Activated CD4-positive, alpha-beta memory T cell treated with anti-CD3 and anti-CD28 coated beads, Interleukin-2, amount 10 ng/mL, durations not matched to agents 7 days and 5 days (primary cell): Measurements from ENCODE around the gene IFNGR2. TPM values are rescaled to one million over a fixed set of nuclear protein-coding genes. Genes with fewer than 3 reads are reported as not detected.
"Not testable (repeated sequence)": the region's sequence is repeated elsewhere in the genome, so short reads cannot be mapped to it uniquely, and the experiment has no call there.

Experiments
- CTCF ChIA-PET: fragments of 350-600 bp; sonication (Branson Sonifier 250); formaldehyde crosslinking; loops from one replicate; lab custom pipeline; 2021; ENCODE audit warnings: antibody characterized with exemption, inconsistent platforms; lab: Charles Lee
- POLR2A ChIA-PET: fragments of 350-600 bp; sonication (Branson Sonifier 250); formaldehyde crosslinking; loops from one replicate; lab custom pipeline; 2021; ENCODE audit warnings: antibody characterized with exemption; lab: Charles Lee
- DNase-seq: peaks from one replicate; pipeline ENCODE4 v3.0.0-alpha.2; 2020
- H3K27ac Mint-ChIP-seq: one replicate; pipeline ENCODE4 v1.8.0; 2021; ENCODE audit warnings: mild to moderate bottlenecking, mixed read lengths
- H3K27me3 Mint-ChIP-seq: one replicate; pipeline ENCODE4 v1.8.0; 2021; ENCODE audit warnings: mixed read lengths
- H3K36me3 Mint-ChIP-seq: one replicate; pipeline ENCODE4 v1.8.0; 2021; ENCODE audit warnings: low read depth, mixed read lengths
- H3K4me1 Mint-ChIP-seq: one replicate; pipeline ENCODE4 v1.8.0; 2021; ENCODE audit warnings: mixed read lengths
- H3K4me3 Mint-ChIP-seq: one replicate; pipeline ENCODE4 v1.8.0; 2021; ENCODE audit warnings: mild to moderate bottlenecking, mixed read lengths
- H3K9me3 Mint-ChIP-seq: one replicate; pipeline ENCODE4 v1.8.0; 2021; ENCODE audit warnings: mixed read lengths
- total RNA-seq, 2 experiments: library from RNA; stranded (reverse); gene quantifications; one replicate each; pipeline ENCODE4 v1.2.3, GENCODE V29; 2021

Gene IFNGR2
- total RNA-seq, 2 experiments from 2014 or later, result 4.6 to 4.7 TPM

DNA sequence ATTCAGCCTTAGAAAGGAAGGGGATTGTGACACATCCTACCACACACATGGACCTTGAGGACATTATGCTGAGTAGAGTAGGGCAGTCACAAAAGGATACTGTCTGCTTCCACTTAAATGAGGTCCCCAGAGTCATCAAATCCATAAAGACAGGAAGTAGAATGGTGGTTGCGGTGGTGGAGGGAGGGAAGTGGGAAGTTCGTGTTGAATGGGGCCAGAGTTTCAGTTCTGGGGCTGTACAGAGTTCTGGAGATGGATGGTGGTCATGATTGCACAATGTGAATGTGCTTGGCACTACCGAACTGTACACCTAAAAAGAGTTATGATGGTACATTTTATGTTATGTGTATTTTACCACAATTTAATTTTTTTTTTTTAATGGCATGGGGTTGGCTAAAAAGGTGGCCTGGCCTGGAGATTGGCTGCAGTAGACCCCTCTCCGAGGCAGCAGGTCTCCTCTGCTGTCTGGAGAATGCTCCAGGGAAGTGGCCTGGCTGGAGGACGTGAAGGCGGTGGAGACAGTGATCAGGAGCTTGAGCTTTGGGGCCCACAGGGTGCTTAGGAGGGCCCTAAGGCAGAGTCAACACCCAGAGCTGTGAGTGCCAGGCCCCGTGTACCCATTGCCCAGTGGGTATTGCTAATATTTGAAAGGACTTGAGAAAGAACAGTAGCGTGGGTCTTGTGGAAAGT lies 30.4 kb downstream of the IFNGR2 start:
- DNase-seq, result no peak
- POLR2A ChIA-PET, result interaction anchor here (1.6 kb wide), 1 partner anchor 49 kb away, joined by 7 read pairs; no protein-coding TSS in a partner anchor
- Mint-ChIP-seq H3K27ac (peak overlapping the region; percentile 31), H3K27me3 (no peaks in the 10 kb centered on the region), H3K4me3 (no peak overlapping the region), H3K36me3 (peaks cover 52% of the 10 kb centered on the region), H3K9me3 (no peaks in the 10 kb centered on the region), H3K4me1 (peaks cover 31% of the 10 kb centered on the region)
- CTCF ChIA-PET, result interaction anchor here (1.0 to 2.6 kb wide), 4 partner anchors 12 to 234 kb away, joined by 3 to 15 read pairs (median 9); partner anchors contain the start of gene TMEM50B

DNA sequence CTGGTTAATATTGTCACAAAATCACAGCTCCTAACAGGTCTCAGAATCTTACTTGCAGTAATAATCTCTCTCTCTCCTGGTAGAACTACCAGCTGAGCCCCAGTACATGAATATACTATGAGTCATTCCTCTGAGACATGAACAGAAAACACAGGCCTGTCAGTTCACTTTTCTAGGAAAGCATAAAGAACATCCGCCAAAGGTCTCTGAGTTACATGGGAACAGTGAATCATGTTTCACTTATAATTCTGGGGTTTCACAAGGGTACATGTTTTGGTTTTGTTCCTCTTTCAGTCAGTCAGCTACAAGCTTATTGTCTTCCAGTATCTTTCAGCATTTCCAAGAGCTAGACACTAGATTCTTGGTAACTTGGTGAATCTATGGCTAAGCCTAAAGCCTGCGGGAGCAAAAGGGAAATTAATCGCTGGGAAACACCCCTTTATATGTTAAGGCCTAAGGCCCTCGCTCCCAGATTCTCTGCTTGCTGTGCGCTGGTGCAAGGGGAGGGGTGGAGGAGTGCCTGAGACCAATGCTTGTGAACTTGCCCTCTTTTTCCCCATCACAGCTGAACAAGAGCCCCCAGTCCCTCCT lies 31.7 kb downstream of the IFNGR2 start:
- H3K9me3 Mint-ChIP-seq, result no peaks in the 10 kb centered on the region
- POLR2A ChIA-PET, result interaction anchor here (0.8 to 1.6 kb wide), 11 partner anchors 10 to 231 kb away, joined by 3 to 7 read pairs (median 5); partner anchors contain the start of genes IFNAR1 and TMEM50B
- H3K4me3 Mint-ChIP-seq, result peak overlapping the region; percentile 12
- DNase-seq, result peak; percentile 34
- H3K4me1 Mint-ChIP-seq, result peaks cover 31% of the 10 kb centered on the region
- H3K27me3 Mint-ChIP-seq, result no peaks in the 10 kb centered on the region
- peaks cover 55% of the 10 kb centered on the region for H3K36me3 Mint-ChIP-seq
- CTCF ChIA-PET, result interaction anchor here (1.0 to 2.6 kb wide), 6 partner anchors 11 to 237 kb away, joined by 4 to 15 read pairs (median 5); partner anchors contain the start of gene IFNAR1
- H3K27ac Mint-ChIP-seq, result peak overlapping the region; percentile 74

- Mint-ChIP-seq H3K36me3 (peaks cover 47% of the 10 kb centered on the region), H3K4me3 (no peak overlapping the region), H3K27ac (no peak overlapping the region), H3K27me3 (no peaks in the 10 kb centered on the region), H3K9me3 (no peaks in the 10 kb centered on the region), H3K4me1 (peaks cover 33% of the 10 kb centered on the region)
- DNase-seq, result no peak
- ChIA-PET POLR2A (no interaction called here), CTCF (interaction anchor here (1.1 kb wide), 1 partner anchor 76 kb away, joined by 4 read pairs; no protein-coding TSS in a partner anchor)
Observed at GRCh38 chr21:33437140-33437539, 33.9 kb downstream of the IFNGR2 start.

DNA sequence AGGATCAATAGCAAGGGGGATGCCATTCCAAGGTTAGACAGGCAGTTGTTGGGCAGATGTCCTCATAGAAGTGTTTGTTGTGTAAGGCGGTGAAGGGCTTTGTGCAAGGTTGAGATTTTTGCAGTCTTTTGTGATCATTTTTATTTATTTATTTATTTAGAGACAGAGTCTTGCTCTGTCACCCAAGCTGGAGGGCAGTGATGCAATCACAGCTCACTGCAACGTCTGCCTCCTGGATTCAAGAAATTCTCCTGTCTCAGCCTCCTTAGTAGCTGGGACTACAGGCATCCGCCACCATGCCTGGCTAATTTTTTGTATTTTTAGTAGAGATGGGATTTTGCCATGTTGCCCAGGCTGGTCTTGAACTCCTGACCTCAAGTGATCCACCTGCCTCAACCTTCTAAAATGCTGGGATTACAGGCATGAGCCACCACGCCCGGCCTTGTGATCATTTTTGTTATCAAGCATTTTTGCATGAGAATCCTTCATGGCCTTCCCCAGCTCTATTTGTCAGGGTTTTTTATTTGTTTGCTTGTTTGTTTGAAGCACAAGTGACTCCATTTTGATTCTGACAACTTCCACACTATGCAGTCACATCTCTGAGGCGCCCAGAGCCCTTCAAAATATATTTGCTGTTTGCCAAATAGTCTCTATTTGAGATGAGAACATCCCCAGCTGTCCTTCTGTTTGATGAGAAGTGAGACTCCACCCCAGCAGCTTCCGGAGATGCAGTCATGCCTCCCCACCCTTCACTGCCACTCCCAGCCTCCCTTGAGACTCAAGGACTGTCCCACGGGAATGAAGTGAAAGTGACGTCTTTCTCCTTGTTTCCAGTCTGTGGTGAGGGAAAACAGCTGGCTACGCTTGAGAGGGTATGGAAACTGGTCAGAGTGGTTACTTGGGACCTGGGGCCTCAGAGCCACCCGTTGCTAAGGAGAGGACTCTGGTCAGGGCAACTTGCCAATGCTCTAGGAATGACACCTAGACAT lies 38.6 kb downstream of the IFNGR2 start:
- ChIA-PET POLR2A (no interaction called here), CTCF (interaction anchor here (1.0 to 1.4 kb wide), 3 partner anchors 164 to 245 kb away, joined by 3 to 5 read pairs (median 4); no protein-coding TSS in a partner anchor)
- H3K27me3 Mint-ChIP-seq, result no peaks in the 10 kb centered on the region
- no peak overlapping the region for H3K4me3 Mint-ChIP-seq
- no peak overlapping the region for H3K27ac Mint-ChIP-seq
- H3K36me3 Mint-ChIP-seq, result peaks cover 17% of the 10 kb centered on the region
- no peaks in the 10 kb centered on the region for H3K9me3 Mint-ChIP-seq
- DNase-seq, result no peak
- peaks cover 4% of the 10 kb centered on the region for H3K4me1 Mint-ChIP-seq

DNA sequence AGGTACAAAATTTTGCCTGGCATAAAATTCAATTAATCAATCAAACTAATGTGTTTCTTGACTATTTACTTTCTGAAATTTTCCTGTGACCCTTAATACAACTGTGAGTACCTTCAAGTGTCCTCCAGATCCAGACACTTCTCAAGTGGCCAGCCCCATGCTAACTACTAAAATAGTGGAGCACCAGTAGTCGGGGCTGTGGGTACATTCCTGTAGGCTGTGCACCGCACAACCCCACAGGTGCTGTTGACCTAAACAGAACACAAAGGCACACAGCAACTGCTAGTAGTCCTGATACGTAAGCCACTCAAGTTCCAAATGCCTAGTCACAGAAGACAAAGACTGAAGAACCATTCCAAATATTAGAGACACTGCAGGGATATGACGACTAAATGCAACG lies 40.0 kb downstream of the IFNGR2 start:
- H3K4me1 Mint-ChIP-seq, result peaks cover 4% of the 10 kb centered on the region
- CTCF ChIA-PET, result interaction anchor here (1.0 to 1.4 kb wide), 3 partner anchors 82 to 246 kb away, joined by 3 to 4 read pairs (median 3); no protein-coding TSS in a partner anchor
- H3K4me3 Mint-ChIP-seq, result no peak overlapping the region
- POLR2A ChIA-PET, result no interaction called here
- H3K27me3 Mint-ChIP-seq, result no peaks in the 10 kb centered on the region
- no peak for DNase-seq
- H3K27ac Mint-ChIP-seq, result no peak overlapping the region
- H3K9me3 Mint-ChIP-seq, result no peaks in the 10 kb centered on the region
- H3K36me3 Mint-ChIP-seq, result peaks cover 6% of the 10 kb centered on the region

DNA sequence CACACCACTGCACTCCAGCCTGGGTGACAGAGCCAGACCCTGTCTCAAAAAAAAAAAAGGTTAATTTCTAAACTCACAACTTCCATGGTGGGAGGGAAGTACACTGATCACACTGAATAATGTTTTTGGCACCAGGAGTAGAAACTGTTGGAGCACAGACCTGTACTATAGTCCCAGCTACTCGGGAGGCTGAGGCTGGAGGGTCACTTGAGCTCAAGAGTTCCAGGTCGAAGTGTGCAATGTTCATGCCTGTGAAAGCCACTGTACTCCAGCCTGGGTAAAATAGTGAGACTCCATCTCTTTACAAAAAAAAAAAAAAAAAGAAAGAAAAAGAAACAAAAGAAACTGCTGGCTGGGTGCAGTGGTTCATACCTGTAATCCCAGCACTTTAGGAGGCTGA lies 41.3 kb downstream of the IFNGR2 start:
- H3K27ac Mint-ChIP-seq, result no peak overlapping the region
- CTCF ChIA-PET, result interaction anchor here (0.6 to 4.2 kb wide), 38 partner anchors 9 to 642 kb away, joined by 3 to 37 read pairs (median 4); partner anchors contain the start of genes IFNAR1 and IL10RB

GRCh38 chr21:33446620-33447019 lies 43.4 kb downstream of the IFNGR2 start:
- POLR2A ChIA-PET, result interaction anchor here (3.0 kb wide), 1 partner anchor 85 kb away, joined by 18 read pairs; no protein-coding TSS in a partner anchor
- not testable (repeated sequence) for DNase-seq, H3K36me3 Mint-ChIP-seq, H3K27me3 Mint-ChIP-seq, H3K27ac Mint-ChIP-seq, H3K4me3 Mint-ChIP-seq, H3K9me3 Mint-ChIP-seq, H3K4me1 Mint-ChIP-seq
- CTCF ChIA-PET, result interaction anchor here (0.7 to 4.2 kb wide), 10 partner anchors 12 to 1076 kb away, joined by 3 to 37 read pairs (median 4); partner anchors contain the start of gene IFNAR1

More for the DNA sequence above, 41.3 kb downstream of the IFNGR2 start:
- no peak for DNase-seq
- Mint-ChIP-seq H3K36me3 (peaks cover 3% of the 10 kb centered on the region), H3K4me1 (peaks cover 4% of the 10 kb centered on the region), H3K9me3 (no peaks in the 10 kb centered on the region), H3K4me3 (no peak overlapping the region), H3K27me3 (no peaks in the 10 kb centered on the region)
- POLR2A ChIA-PET, result interaction anchor here (1.1 to 3.0 kb wide), 5 partner anchors 10 to 245 kb away, joined by 3 to 18 read pairs (median 5); partner anchors contain the start of gene IFNAR1

- no peak overlapping the region for H3K27ac Mint-ChIP-seq
- no peaks in the 10 kb centered on the region for H3K27me3 Mint-ChIP-seq
- H3K4me3 Mint-ChIP-seq, result no peak overlapping the region
- CTCF ChIA-PET, result interaction anchor here (1.5 kb wide), 1 partner anchor 252 kb away, joined by 3 read pairs; no protein-coding TSS in a partner anchor
- DNase-seq, result no peak
- POLR2A ChIA-PET, result no interaction called here
- peaks cover 6% of the 10 kb centered on the region for H3K36me3 Mint-ChIP-seq
- H3K4me1 Mint-ChIP-seq, result peaks cover 2% of the 10 kb centered on the region
- no peaks in the 10 kb centered on the region for H3K9me3 Mint-ChIP-seq
Observed at GRCh38 chr21:33449616-33450015, 46.4 kb downstream of the IFNGR2 start.

DNA sequence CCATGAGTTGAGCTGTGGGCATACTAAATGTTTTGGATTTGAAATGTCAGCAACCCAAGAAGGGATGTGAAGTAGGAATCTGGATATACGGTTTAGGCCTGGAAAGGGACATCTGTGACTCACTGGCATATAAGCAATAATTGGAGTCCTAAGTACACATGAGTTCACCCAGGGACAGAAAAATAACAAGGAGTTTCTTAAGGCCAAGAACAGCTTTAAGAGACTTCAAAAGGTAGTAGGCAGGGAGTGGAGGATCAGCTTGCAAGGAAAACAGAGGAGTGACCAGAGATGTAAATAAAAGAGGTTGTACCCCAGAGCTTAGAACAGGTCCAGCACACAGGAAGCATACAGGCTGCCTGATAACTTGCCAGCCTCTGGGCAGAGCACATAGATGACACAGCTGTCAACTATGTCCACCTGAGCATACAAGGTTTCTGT lies 48.4 kb downstream of the IFNGR2 start:
- Mint-ChIP-seq H3K4me3 (no peak overlapping the region), H3K27ac (no peak overlapping the region), H3K27me3 (no peaks in the 10 kb centered on the region), H3K9me3 (no peaks in the 10 kb centered on the region), H3K36me3 (peaks cover 6% of the 10 kb centered on the region), H3K4me1 (peaks cover 1% of the 10 kb centered on the region)
- CTCF ChIA-PET, result no interaction called here
- no peak for DNase-seq
- POLR2A ChIA-PET, result interaction anchor here (1.2 kb wide), 1 partner anchor 67 kb away, joined by 3 read pairs; no protein-coding TSS in a partner anchor

- Mint-ChIP-seq H3K27me3 (no peaks in the 10 kb centered on the region), H3K36me3 (peaks cover 6% of the 10 kb centered on the region), H3K4me3 (no peak overlapping the region), H3K9me3 (no peaks in the 10 kb centered on the region), H3K4me1 (peaks cover 1% of the 10 kb centered on the region), H3K27ac (no peak overlapping the region)
- no peak for DNase-seq
- CTCF ChIA-PET, result no interaction called here
- POLR2A ChIA-PET, result interaction anchor here (1.2 kb wide), 1 partner anchor 68 kb away, joined by 3 read pairs; no protein-coding TSS in a partner anchor
Observed at GRCh38 chr21:33452362-33452761, 49.1 kb downstream of the IFNGR2 start.

DNA sequence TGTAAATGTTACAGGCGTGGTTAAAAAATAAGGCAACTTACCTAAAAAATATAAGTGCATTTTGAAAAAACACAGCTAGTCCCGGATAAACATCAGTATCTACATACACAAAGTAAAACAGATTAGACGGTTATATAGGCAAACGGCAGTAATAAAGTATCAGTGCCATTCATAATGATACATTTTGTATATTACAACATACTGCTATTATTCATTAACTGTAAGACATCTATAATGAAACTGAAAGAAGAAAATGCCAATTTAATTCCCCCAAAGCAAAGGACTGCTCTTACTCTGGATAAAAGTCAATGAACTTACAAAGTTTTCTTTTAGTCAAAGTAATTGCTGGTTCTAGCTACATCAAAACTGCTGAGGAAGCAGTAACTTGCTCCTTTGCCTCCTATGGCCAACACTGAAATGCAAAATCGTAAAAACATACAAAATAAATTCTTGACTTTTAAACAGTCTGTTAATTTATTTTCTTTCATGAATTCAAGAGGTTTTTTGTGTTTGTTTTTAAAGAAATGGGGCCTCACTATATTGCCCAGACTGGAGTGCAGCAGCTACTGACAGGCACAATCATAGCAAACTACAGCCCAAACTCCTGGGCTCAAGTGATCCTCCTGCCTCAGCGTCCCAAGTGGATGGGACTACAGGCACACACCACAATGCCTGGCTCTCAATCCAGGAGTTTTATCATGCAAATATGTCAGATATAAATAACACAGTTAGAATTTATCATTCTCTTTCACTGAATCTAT lies 52.7 kb downstream of the IFNGR2 start:
- Mint-ChIP-seq H3K27me3 (no peaks in the 10 kb centered on the region), H3K27ac (no peak overlapping the region), H3K36me3 (peaks cover 6% of the 10 kb centered on the region), H3K9me3 (no peaks in the 10 kb centered on the region), H3K4me3 (no peak overlapping the region), H3K4me1 (peaks cover 1% of the 10 kb centered on the region)
- ChIA-PET CTCF (interaction anchor here (1.1 to 3.5 kb wide), 3 partner anchors 11 to 150 kb away, joined by 3 to 11 read pairs (median 5); no protein-coding TSS in a partner anchor), POLR2A (no interaction called here)
- DNase-seq, result no peak
